ENCODE data around the gene ALDH16A1. TPM values are rescaled to one million over a fixed set of nuclear protein-coding genes. Genes with fewer than 3 reads are reported as not detected.

The ALDH16A1 gene
- total and polyA plus RNA-seq, 2 of the 8 experiments (the other 6 are each of a cell fraction or from before 2014, with no cell fraction given), result 30.5 to 34.3 TPM

DNA sequence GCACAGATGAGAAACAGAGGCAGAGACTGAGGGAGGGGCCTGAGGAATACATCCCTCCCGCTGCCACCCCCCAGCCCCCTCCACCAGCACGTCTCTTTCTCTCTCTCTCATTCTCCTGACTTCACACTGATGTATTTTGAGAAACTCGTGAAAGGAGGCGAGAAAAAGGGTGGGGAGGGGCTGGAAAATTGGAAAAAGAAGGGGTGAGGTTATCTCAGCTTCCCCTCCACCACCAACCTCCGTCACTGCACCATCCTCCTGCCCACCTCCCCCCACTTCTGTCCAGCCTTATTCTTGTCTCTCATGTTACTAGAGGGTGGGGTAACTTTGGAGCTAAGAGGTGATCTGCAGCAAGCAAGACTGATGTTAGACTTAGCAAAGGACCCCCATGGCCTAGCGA, 13.2 kb upstream of the ALDH16A1 start (continued):
- TF ChIP-seq, protein P1, sequence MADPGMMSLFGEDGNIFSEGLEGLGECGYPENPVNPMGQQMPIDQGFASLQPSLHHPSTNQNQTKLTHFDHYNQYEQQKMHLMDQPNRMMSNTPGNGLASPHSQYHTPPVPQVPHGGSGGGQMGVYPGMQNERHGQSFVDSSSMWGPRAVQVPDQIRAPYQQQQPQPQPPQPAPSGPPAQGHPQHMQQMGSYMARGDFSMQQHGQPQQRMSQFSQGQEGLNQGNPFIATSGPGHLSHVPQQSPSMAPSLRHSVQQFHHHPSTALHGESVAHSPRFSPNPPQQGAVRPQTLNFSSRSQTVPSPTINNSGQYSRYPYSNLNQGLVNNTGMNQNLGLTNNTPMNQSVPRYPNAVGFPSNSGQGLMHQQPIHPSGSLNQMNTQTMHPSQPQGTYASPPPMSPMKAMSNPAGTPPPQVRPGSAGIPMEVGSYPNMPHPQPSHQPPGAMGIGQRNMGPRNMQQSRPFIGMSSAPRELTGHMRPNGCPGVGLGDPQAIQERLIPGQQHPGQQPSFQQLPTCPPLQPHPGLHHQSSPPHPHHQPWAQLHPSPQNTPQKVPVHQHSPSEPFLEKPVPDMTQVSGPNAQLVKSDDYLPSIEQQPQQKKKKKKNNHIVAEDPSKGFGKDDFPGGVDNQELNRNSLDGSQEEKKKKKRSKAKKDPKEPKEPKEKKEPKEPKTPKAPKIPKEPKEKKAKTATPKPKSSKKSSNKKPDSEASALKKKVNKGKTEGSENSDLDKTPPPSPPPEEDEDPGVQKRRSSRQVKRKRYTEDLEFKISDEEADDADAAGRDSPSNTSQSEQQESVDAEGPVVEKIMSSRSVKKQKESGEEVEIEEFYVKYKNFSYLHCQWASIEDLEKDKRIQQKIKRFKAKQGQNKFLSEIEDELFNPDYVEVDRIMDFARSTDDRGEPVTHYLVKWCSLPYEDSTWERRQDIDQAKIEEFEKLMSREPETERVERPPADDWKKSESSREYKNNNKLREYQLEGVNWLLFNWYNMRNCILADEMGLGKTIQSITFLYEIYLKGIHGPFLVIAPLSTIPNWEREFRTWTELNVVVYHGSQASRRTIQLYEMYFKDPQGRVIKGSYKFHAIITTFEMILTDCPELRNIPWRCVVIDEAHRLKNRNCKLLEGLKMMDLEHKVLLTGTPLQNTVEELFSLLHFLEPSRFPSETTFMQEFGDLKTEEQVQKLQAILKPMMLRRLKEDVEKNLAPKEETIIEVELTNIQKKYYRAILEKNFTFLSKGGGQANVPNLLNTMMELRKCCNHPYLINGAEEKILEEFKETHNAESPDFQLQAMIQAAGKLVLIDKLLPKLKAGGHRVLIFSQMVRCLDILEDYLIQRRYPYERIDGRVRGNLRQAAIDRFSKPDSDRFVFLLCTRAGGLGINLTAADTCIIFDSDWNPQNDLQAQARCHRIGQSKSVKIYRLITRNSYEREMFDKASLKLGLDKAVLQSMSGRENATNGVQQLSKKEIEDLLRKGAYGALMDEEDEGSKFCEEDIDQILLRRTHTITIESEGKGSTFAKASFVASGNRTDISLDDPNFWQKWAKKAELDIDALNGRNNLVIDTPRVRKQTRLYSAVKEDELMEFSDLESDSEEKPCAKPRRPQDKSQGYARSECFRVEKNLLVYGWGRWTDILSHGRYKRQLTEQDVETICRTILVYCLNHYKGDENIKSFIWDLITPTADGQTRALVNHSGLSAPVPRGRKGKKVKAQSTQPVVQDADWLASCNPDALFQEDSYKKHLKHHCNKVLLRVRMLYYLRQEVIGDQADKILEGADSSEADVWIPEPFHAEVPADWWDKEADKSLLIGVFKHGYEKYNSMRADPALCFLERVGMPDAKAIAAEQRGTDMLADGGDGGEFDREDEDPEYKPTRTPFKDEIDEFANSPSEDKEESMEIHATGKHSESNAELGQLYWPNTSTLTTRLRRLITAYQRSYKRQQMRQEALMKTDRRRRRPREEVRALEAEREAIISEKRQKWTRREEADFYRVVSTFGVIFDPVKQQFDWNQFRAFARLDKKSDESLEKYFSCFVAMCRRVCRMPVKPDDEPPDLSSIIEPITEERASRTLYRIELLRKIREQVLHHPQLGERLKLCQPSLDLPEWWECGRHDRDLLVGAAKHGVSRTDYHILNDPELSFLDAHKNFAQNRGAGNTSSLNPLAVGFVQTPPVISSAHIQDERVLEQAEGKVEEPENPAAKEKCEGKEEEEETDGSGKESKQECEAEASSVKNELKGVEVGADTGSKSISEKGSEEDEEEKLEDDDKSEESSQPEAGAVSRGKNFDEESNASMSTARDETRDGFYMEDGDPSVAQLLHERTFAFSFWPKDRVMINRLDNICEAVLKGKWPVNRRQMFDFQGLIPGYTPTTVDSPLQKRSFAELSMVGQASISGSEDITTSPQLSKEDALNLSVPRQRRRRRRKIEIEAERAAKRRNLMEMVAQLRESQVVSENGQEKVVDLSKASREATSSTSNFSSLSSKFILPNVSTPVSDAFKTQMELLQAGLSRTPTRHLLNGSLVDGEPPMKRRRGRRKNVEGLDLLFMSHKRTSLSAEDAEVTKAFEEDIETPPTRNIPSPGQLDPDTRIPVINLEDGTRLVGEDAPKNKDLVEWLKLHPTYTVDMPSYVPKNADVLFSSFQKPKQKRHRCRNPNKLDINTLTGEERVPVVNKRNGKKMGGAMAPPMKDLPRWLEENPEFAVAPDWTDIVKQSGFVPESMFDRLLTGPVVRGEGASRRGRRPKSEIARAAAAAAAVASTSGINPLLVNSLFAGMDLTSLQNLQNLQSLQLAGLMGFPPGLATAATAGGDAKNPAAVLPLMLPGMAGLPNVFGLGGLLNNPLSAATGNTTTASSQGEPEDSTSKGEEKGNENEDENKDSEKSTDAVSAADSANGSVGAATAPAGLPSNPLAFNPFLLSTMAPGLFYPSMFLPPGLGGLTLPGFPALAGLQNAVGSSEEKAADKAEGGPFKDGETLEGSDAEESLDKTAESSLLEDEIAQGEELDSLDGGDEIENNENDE (IDR thresholded peaks at IDR 0.05; ENCODE audit: insufficient replicate concordance, low read length), result no peak
- no peak for TF ChIP-seq CHD1 (IDR thresholded peaks at IDR 0.05; ENCODE audit: low read depth, low read length)
- TF ChIP-seq CBX8 (IDR thresholded peaks at IDR 0.05; ENCODE audit: borderline replicate concordance, low read depth, low read length), result no peak
- no peak for TF ChIP-seq RAD21 (IDR thresholded peaks at IDR 0.05 in 1 of 2, conservative IDR thresholded peaks at IDR 0.05 in 1 of 2; ENCODE audit: low read depth in 2 of 2, low read length in 2 of 2)
- no peak for TF ChIP-seq JUND (IDR thresholded peaks at IDR 0.05; ENCODE audit: low read length)
- no peak for TF ChIP-seq BACH1 (IDR thresholded peaks at IDR 0.05; ENCODE audit: low read length)
- TF ChIP-seq HDAC6 (IDR thresholded peaks at IDR 0.05; ENCODE audit: low read depth, low read length), result no peak
- TF ChIP-seq RBBP5 (IDR thresholded peaks at IDR 0.05; ENCODE audit: borderline replicate concordance, low read depth, low read length), result no peak
- no peak for TF ChIP-seq TAF7 (optimal IDR thresholded peaks at IDR 0.05; ENCODE audit: borderline replicate concordance, low read depth, low read length)
- TF ChIP-seq, protein P2, sequence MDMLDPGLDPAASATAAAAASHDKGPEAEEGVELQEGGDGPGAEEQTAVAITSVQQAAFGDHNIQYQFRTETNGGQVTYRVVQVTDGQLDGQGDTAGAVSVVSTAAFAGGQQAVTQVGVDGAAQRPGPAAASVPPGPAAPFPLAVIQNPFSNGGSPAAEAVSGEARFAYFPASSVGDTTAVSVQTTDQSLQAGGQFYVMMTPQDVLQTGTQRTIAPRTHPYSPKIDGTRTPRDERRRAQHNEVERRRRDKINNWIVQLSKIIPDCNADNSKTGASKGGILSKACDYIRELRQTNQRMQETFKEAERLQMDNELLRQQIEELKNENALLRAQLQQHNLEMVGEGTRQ (IDR thresholded peaks at IDR 0.05; ENCODE audit: low read length), result no peak
- no peak for TF ChIP-seq ZNF274 (IDR thresholded peaks at IDR 0.05; ENCODE audit: borderline replicate concordance, extremely low read depth, low read length)

All from H1 (cell line).